ENCODE data around the gene EIF4EBP2. TPM values are rescaled to one million over a fixed set of nuclear protein-coding genes. Genes with fewer than 3 reads are reported as not detected.

EIF4EBP2 gene
- polyA plus RNA-seq, 1 experiment = 31.2 TPM

DNA sequence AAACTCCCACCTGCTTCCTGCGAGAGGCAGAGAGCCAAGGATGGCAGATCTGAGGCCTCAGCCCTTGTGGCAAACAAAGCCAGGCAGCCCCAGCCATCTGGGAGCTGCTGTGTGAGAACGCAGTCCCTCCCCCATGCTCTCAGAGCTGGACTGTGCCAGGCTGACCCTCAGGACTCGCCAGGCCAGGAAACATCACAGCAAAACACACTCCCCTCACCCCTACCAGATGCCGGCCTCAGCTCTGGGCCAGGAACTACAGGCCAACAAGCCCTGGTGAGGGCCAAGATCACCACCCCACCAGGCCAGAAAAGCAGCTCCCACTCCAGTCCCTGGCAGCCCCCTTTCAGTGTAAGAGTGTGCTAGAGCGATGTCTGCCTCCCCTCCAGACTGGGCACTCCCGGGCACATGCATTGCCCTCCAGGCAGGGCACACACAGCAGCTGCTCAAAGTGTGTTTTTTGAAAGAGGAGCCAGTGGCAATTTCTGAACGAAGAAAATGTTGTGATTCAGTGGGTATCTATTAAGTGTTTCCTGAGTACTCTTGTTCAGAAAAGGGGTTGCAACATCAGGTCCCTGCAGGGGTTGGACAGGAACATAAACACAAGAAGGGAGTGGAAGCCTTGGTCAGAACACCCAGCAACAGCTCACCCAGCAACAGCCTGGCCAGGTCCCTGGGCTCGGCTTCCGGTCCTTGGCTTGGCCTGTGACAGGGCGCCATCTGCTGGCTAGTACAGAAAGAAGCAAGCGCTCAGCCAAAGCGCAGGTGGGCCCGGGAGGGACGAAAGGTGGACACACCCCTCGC is 39.8 kb upstream of the EIF4EBP2 start:
- TF ChIP-seq, protein P1, sequence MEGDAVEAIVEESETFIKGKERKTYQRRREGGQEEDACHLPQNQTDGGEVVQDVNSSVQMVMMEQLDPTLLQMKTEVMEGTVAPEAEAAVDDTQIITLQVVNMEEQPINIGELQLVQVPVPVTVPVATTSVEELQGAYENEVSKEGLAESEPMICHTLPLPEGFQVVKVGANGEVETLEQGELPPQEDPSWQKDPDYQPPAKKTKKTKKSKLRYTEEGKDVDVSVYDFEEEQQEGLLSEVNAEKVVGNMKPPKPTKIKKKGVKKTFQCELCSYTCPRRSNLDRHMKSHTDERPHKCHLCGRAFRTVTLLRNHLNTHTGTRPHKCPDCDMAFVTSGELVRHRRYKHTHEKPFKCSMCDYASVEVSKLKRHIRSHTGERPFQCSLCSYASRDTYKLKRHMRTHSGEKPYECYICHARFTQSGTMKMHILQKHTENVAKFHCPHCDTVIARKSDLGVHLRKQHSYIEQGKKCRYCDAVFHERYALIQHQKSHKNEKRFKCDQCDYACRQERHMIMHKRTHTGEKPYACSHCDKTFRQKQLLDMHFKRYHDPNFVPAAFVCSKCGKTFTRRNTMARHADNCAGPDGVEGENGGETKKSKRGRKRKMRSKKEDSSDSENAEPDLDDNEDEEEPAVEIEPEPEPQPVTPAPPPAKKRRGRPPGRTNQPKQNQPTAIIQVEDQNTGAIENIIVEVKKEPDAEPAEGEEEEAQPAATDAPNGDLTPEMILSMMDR (IDR thresholded peaks at IDR 0.05; ENCODE audit: low read depth, low read length) = peak; percentile 94
- no peaks in the 10 kb centered on the region for H3K9me3 ChIP-seq (ENCODE audit: control insufficient read depth, insufficient read depth, low read length)
- H3K27ac ChIP-seq (ENCODE audit: low read depth, low read length) = peak overlapping the region; percentile 98
- ChIA-PET POLR2A (interaction anchor here (0.6 to 2.0 kb wide), 9 partner anchors 11 to 218 kb away, joined by 4 to 15 read pairs (median 8); partner anchors contain the start of genes PPA1, SAR1A and TYSND1), CTCF (interaction anchor here (0.6 to 7.0 kb wide), 40 partner anchors 9 to 451 kb away, joined by 3 to 300 read pairs (median 5); partner anchors contain the start of gene TYSND1)
- DNase-seq (ENCODE audit: low read depth, low spot score) = peak; percentile 97
- no peaks in the 10 kb centered on the region for H3K27me3 ChIP-seq (ENCODE audit: control insufficient read depth, insufficient read depth, low read length)
- H3K4me3 ChIP-seq (ENCODE audit: low read depth, low read length) = peak overlapping the region; percentile 35

DNA sequence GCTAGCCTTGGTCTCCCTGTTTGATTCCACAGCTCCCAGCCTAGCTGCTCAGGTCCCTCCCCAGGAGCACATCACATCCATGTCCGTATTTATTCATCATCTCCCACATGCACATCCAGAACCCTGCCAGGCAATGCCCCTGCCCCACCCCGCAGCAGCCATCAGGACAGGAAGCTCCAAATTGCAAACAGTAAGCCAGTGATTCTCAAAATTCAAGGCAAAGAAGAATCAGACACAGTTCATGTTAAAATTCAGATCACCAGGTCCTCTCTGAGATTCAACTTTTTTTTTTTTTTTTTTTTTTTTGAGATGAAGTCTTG is 39.2 kb upstream of the EIF4EBP2 start:
- TF ChIP-seq, protein P1 (IDR thresholded peaks at IDR 0.05; ENCODE audit: low read depth, low read length) = no peak
- H3K27me3 ChIP-seq (ENCODE audit: control insufficient read depth, insufficient read depth, low read length) = no peaks in the 10 kb centered on the region
- H3K9me3 ChIP-seq (ENCODE audit: control insufficient read depth, insufficient read depth, low read length) = no peaks in the 10 kb centered on the region
- H3K4me3 ChIP-seq (ENCODE audit: low read depth, low read length) = no peak overlapping the region
- ChIA-PET POLR2A (interaction anchor here (0.5 to 2.0 kb wide), 8 partner anchors 10 to 219 kb away, joined by 4 to 15 read pairs (median 9); partner anchors contain the start of genes PPA1, SAR1A and TYSND1), CTCF (interaction anchor here (0.6 to 7.0 kb wide), 37 partner anchors 9 to 450 kb away, joined by 3 to 300 read pairs (median 5); partner anchors contain the start of gene TYSND1)
- no peak for DNase-seq (ENCODE audit: low read depth, low spot score)
- H3K27ac ChIP-seq (ENCODE audit: low read depth, low read length) = no peak overlapping the region

DNA sequence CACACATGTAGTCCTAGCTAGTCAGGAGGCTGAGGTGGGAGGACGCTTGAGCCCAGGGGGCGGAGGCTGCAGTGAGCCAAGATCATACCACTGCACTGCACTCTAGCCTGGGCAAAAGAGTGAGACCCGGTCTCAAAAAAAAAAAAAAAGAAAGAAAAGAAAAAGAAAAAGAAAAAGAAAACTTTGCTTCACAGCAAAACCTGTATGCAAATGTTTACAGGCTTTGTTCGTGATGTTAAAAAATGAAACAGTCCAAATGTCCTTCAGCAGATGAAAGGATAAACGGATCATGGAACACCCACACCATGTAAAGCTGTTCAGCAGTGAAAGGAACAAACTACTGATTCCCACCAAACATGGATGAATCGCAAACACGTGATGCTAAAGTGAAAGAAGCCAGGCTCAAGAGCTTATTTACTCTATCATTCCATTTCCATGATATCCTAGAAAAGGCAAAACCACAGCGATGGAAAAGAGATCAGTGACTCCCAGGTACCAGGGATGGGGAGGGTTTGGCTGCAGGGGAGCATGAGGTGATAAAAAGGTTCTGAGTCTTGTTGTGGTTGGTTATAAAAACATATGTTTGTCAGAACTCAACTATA is 36.6 kb upstream of the EIF4EBP2 start:
- peak; percentile 74 for DNase-seq (ENCODE audit: low read depth, low spot score)
- Histone ChIP-seq H3K27me3 (ENCODE audit: control insufficient read depth, insufficient read depth, low read length) (no peaks in the 10 kb centered on the region), H3K27ac (ENCODE audit: low read depth, low read length) (peak overlapping the region; percentile 89), H3K4me3 (ENCODE audit: low read depth, low read length) (no peak overlapping the region), H3K9me3 (ENCODE audit: control insufficient read depth, insufficient read depth, low read length) (no peaks in the 10 kb centered on the region)
- ChIA-PET CTCF (interaction anchor here (1.2 to 7.0 kb wide), 5 partner anchors 11 to 221 kb away, joined by 3 to 300 read pairs (median 8); partner anchors contain the start of gene TYSND1), POLR2A (interaction anchor here (0.6 to 2.2 kb wide), 5 partner anchors 14 to 221 kb away, joined by 4 to 9 read pairs (median 5); partner anchors contain the start of genes SAR1A and TYSND1)
- TF ChIP-seq, protein P1 (IDR thresholded peaks at IDR 0.05; ENCODE audit: low read depth, low read length) = no peak

- DNase-seq (ENCODE audit: low read depth, low spot score) = no peak
- Histone ChIP-seq H3K4me3 (ENCODE audit: low read depth, low read length) (no peak overlapping the region), H3K27ac (ENCODE audit: low read depth, low read length) (no peak overlapping the region), H3K27me3 (ENCODE audit: control insufficient read depth, insufficient read depth, low read length) (no peaks in the 10 kb centered on the region), H3K9me3 (ENCODE audit: control insufficient read depth, insufficient read depth, low read length) (no peaks in the 10 kb centered on the region)
- ChIA-PET POLR2A (interaction anchor here (0.7 to 2.2 kb wide), 2 partner anchors 13 to 154 kb away, joined by 5 to 9 read pairs; no protein-coding TSS in a partner anchor), CTCF (interaction anchor here (0.6 to 1.8 kb wide), 2 partner anchors 10 to 137 kb away, joined by 3 to 6 read pairs; no protein-coding TSS in a partner anchor)
- TF ChIP-seq, protein P1 (IDR thresholded peaks at IDR 0.05; ENCODE audit: low read depth, low read length) = no peak
These were observed 35.0 kb upstream of the EIF4EBP2 start for GRCh38 chr10:70368774-70369482.

All from AG04450 (cell line).